ENCODE measurements around the gene SARM1.

Gene SARM1

GRCh38 chr17:28339431-28339830, 32.1 kb upstream of the SARM1 start:
- no peak overlapping the region for H3K4me3 ChIP-seq (ENCODE audit: low read depth, low read length)
- DNase-seq (ENCODE audit: low read depth) = no peak

GRCh38 chr17:28340374-28340773, 31.1 kb upstream of the SARM1 start:
- H3K4me3 ChIP-seq (ENCODE audit: low read depth, low read length) = no peak overlapping the region
- no peak for DNase-seq (ENCODE audit: low read depth)

- no peak overlapping the region for H3K4me3 ChIP-seq (ENCODE audit: low read depth, low read length)
Observed at GRCh38 chr17:28341516-28341915, 30.0 kb upstream of the SARM1 start.

GRCh38 chr17:28342313-28342712, 29.2 kb upstream of the SARM1 start:
- DNase-seq (ENCODE audit: low read depth) = no peak

More at GRCh38 chr17:28341516-28341915, 30.0 kb upstream of the SARM1 start:
- no peak for DNase-seq (ENCODE audit: low read depth)

GRCh38 chr17:28343491-28343932, 28.0 kb upstream of the SARM1 start:
- DNase-seq (ENCODE audit: low read depth) = no peak
- no peak overlapping the region for H3K4me3 ChIP-seq (ENCODE audit: low read depth, low read length)

More at GRCh38 chr17:28342313-28342712, 29.2 kb upstream of the SARM1 start:
- H3K4me3 ChIP-seq (ENCODE audit: low read depth, low read length) = no peak overlapping the region

GRCh38 chr17:28344011-28344410, 27.5 kb upstream of the SARM1 start:
- DNase-seq (ENCODE audit: low read depth) = no peak
- no peak overlapping the region for H3K4me3 ChIP-seq (ENCODE audit: low read depth, low read length)

- DNase-seq (ENCODE audit: low read depth) = no peak
- no peak overlapping the region for H3K4me3 ChIP-seq (ENCODE audit: low read depth, low read length)
Observed at GRCh38 chr17:28344435-28344901, 27.0 kb upstream of the SARM1 start.

- no peak overlapping the region for H3K4me3 ChIP-seq (ENCODE audit: low read depth, low read length)
- no peak for DNase-seq (ENCODE audit: low read depth)
Observed at GRCh38 chr17:28345419-28346198, 25.9 kb upstream of the SARM1 start.

GRCh38 chr17:28346199-28346580, 25.3 kb upstream of the SARM1 start:
- DNase-seq (ENCODE audit: low read depth) = no peak
- no peak overlapping the region for H3K4me3 ChIP-seq (ENCODE audit: low read depth, low read length)

GRCh38 chr17:28346746-28347246, 24.7 kb upstream of the SARM1 start:
- H3K4me3 ChIP-seq (ENCODE audit: low read depth, low read length) = no peak overlapping the region
- no peak for DNase-seq (ENCODE audit: low read depth)

- DNase-seq (ENCODE audit: low read depth) = peak; percentile 65
- H3K4me3 ChIP-seq (ENCODE audit: low read depth, low read length) = no peak overlapping the region
Observed at GRCh38 chr17:28347261-28347891, 24.1 kb upstream of the SARM1 start.

- H3K4me3 ChIP-seq (ENCODE audit: low read depth, low read length) = no peak overlapping the region
- no peak for DNase-seq (ENCODE audit: low read depth)
Observed at GRCh38 chr17:28348979-28349378, 22.5 kb upstream of the SARM1 start.

- H3K4me3 ChIP-seq (ENCODE audit: low read depth, low read length) = no peak overlapping the region
- DNase-seq (ENCODE audit: low read depth) = no peak
Observed at GRCh38 chr17:28350271-28350670, 21.2 kb upstream of the SARM1 start.

GRCh38 chr17:28357061-28357900, 14.2 kb upstream of the SARM1 start, which contains the start of gene POLDIP2:
Gene POLDIP2 (minus strand): TSS chr17:28357527. CDS start chr17:28357448, 79 bp downstream.
- H3K4me3 ChIP-seq (ENCODE audit: low read depth, low read length) = peak within 1 kb of the TSS; percentile 70
- peak; percentile 80 for DNase-seq (ENCODE audit: low read depth)

GRCh38 chr17:28357901-28358197, 13.6 kb upstream of the SARM1 start:
- no peak for DNase-seq (ENCODE audit: low read depth)
- peak overlapping the region; percentile 70 for H3K4me3 ChIP-seq (ENCODE audit: low read depth, low read length)

- no peak overlapping the region for H3K4me3 ChIP-seq (ENCODE audit: low read depth, low read length)
- DNase-seq (ENCODE audit: low read depth) = no peak
Observed at GRCh38 chr17:28363186-28363585, 8.3 kb upstream of the SARM1 start.

- no peak for DNase-seq (ENCODE audit: low read depth)
- no peak overlapping the region for H3K4me3 ChIP-seq (ENCODE audit: low read depth, low read length)
Observed at GRCh38 chr17:28363776-28364650, 7.5 kb upstream of the SARM1 start.

GRCh38 chr17:28364665-28365363, 6.7 kb upstream of the SARM1 start, which contains the start of gene SEBOX:
Gene SEBOX (minus strand): TSS chr17:28365199. CDS start chr17:28365151, 48 bp downstream.
- DNase-seq (ENCODE audit: low read depth) = no peak
- no peak within 1 kb of the TSS for H3K4me3 ChIP-seq (ENCODE audit: low read depth, low read length)

All from skeletal muscle cell (primary cell).